GM18861 (cell line): ENCODE results near the gene C9orf85.
"Not testable (repeated sequence)": the region's sequence is repeated elsewhere in the genome, so short reads cannot be mapped to it uniquely, and the experiment has no call there.

Source experiments
- ATAC-seq: cut with Tn5 transposase; IDR thresholded peaks from one replicate; pipeline ENCODE4 v1.9.1; 2021; ENCODE audit not compliant: unreplicated experiment

C9orf85 gene, protein sequence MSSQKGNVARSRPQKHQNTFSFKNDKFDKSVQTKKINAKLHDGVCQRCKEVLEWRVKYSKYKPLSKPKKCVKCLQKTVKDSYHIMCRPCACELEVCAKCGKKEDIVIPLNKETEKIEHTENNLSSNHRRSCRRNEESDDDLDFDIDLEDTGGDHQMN

DNA sequence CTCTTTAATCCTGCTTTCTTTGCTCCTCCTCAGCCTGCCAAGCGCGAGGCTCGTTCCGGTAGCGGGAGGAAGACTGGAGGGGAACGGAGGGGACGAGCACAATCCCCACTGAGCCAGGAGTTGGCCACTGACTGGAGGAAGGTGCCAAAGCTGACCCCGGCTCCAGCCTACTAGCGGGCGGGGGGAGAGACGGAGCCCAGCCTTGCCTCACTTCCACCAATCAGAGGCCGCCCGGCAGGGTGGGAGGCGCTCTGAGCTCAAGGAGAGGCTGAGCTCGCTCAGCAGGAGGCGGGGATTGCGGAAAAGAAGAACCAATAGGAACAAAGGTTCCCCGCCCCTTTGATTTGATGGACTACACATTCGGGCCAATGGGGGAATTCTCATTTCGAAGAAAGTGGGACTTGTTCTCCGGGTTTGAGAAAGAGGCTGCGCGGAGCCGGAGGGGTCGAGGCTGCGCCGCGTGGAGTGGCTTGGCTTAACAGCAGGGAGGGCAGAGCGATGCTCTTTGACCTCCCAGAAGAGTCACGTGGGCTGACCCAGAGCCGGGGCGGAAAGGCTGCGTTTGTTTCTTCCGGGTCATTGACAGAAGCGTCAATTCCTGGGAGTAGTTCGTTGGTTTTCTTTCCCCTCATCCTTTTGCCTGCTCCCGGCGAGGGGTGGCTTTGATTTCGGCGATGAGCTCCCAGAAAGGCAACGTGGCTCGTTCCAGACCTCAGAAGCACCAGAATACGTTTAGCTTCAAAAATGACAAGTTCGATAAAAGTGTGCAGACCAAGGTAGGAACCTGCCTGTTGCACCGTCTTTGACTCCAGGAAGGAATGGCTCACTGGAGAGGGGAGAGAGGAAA is at the start of gene C9orf85, which contains the start of gene ABHD17B:
Gene C9orf85 (plus strand): TSS at position 579 of the 847 bp plus-strand sequence. CDS start 96 bp downstream, at position 675.
Gene ABHD17B (minus strand): TSS at position 133 of the 847 bp plus-strand sequence. CDS start 36,113 bp downstream, outside the sequence.
- peak; percentile 91 for ATAC-seq

DNA sequence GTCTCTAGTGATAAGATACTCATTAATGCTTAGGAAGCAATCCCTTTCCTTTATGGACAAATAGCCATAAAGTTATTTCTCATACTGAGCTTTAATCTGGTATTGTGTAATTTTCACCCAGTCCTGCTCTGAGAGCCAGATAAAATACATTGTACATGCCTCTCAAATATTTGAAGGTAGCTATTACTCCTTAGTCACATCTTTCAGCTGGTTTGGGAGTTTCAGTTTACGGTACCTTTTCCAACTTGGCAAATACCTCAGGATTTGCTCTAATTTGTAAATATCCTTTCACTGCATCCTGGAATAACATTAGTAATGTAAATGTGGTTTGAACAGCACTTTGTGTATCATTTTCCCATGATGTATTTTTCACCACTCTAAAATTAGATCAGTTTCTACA is 47.8 kb upstream of the C9orf85 start:
- no peak for ATAC-seq

DNA sequence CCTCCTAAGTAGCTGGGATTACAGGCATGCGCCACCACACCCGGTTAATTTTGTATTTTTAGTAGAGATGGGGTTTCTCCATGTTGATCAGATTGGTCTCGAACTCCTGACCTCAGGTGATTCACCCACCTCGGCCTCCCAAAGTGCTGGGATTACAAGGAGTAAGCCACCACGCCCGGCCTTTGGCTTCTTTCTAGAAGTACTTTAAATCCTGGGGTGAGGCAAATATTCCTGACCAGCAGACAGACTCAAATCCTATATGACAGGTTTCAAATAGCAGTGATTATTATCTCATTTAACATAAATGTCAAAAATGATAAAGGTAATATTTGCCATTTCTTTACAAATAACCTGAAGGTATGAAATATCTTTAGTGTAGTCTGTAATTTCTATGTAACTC is 36.1 kb upstream of the C9orf85 start:
- no peak for ATAC-seq

DNA sequence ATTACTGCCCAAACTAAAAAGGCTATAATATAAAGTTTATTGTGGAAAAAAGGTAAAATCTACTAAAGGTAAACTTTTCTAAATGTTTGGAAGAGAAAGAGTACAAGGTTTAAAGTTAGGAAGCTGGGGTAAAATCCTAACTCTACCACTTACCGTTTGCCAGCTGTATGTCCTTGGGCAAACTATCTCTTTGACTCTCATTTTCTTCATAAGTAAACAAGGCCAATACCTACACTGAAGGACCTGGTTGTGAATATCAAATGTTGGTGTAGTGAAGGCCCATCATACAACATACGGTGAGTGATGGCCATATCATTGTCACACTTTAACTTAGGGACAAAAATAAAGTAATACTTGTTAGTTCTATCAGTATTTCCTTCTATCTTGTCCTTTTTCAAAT is 35.3 kb upstream of the C9orf85 start:
- no peak for ATAC-seq

DNA sequence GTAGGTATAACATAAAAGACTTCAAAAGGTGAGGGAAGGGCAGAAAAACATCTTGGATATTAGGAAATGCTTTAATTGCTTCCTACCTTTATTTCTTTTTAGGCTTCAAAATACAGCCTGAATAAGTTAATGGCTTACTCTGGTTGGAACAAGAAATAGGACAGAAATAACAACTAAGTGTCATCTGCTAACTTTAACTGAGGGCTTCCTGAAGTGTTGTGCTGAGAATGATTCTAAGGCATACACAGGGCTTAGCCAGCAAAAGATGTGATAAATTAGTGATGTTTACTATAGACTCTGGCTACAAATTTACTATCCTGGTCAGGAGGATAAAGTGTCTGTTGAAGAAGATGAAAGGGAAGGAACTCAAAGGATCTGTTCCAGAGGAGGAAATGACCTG is 34.6 kb upstream of the C9orf85 start:
- no peak for ATAC-seq

DNA sequence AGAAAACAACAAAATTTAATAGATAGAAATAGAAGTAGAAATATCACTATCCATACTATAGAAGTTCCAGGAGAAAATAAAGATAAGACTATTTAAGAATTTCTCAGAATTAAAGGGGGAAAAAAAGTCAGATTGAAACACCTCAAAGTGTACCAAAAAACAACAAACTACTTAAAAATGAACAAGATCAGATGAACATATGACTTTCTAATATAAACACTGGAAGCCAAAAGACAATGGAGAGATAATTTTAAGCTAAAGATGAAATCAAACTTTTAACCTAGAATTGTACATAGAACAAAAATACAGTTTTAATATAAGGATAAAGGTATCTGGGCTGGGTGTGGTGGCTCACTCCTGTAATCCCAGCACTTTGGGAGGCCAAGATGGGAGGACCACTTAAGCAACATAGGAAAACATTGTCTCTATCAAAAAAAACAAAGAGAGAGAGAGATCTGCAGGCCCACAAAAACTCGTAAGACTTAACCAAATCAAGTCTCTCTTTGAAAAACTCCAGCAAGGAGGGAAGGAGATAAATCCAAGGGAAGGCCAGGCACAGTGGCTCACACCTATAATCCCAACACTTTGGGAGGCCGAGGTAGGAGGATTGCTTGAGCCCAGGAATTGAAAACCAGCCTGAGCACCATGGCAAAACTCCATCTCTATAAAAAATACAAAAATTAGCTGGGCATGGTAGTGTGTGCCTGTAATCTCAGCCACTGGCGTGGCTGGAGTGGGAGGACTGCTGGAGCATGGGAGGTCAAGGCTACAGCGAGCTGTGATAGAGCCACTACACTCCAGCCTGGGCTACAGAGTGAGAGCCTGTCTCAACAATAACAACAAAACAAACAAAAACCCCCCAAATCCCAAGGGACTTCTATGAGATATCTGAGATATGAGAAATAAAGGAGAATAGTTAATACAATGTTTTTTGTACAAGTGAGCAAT is 32.8 kb upstream of the C9orf85 start:
- no peak for ATAC-seq

DNA sequence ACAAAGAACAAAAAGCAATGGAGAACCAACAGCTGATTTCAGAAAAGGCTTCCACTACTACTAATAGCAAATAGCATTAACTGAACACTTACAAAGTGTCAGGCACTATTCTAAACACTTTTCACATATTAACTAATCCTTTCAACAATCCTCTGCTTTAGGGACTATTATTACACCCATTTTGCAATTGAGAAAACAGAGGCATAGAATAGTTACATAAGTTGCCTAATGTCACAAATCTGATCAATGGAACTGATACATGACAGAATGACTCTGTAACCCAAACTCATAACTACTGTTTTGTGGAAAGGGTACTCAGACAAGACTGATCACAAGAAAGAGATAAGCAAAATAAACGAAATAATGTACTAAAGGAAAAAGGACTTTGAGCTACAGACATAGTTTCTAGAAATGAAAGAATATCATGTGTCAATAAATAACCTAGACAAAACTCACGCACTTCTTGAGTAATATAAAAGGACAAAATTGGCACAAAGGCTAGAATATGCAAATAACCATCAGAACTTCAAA is 31.7 kb upstream of the C9orf85 start:
- ATAC-seq = no peak

DNA sequence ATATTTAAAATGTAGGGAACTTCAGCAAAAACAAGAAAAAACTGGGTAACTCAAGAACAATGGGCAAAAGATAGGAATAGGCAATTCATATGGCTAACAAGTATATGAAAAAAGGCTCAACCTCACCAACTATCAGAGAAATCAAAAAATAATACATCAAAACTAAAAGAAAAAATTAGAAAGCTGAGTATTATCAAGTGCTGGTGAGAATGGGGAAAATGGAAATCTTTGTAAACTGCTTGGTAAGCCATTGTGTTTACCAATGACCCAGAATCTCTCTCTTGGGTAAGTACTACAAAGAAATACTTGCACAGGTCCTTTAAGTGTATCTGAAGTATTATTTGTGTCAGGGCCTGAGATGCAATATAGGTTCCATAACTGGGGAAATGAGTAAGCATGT is 27.4 kb upstream of the C9orf85 start:
- no peak for ATAC-seq

DNA sequence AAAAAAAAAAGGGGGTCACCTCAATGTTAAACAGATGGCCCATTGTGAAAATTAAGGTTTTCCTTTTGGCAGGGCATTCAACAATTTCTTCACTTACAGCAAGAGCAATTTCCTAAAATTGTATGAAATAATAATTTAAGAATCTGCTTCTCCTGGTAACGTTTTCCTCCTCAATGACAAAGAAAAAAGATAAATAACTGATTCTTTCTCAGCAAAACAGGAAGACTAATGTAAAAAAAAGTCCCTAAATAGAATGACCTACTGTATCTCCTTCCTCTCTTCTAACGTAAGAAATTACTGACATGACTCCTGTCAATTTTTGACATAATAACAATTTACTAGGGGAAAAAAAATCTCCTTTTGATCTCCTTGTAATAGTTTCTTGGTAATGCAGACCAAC is 26.0 kb upstream of the C9orf85 start:
- no peak for ATAC-seq

DNA sequence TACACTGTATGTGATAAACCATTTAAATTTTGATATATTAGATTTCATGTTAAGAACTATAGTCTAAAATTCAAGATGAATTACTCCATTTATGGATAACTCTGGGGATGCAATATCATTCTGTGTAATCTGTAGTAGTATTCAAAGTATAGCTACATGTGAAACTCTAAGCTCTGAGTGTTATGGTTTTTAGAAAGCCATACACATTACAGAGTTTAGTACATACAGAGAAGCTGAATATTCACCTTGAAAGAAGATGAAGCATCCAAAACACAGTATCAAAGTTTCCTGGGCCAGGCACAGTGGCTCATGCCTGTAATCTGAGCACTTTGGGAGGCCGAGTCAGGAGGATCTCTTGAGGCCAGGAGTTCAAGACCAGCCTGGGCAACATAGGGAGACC is 25.4 kb upstream of the C9orf85 start:
- no peak for ATAC-seq

DNA sequence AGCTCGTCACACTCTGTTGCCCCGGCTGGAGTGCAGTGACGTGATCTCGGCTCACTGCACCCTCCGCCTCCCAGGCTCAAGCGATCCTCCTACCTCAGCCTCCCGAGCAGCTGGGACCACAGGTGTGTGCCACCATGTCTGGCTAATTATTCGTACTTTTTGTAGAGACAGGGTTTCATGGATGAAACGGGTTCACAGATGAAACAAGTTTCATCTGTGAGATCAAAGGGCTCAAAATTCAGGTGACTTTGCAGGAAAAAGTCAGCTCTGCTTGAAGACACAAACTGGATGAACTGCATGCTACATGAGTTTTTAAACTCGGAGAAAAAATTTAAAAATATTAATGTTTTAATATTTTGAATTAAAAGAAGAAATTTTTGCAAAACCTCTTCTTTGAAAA is 24.9 kb upstream of the C9orf85 start:
- ATAC-seq = no peak

DNA sequence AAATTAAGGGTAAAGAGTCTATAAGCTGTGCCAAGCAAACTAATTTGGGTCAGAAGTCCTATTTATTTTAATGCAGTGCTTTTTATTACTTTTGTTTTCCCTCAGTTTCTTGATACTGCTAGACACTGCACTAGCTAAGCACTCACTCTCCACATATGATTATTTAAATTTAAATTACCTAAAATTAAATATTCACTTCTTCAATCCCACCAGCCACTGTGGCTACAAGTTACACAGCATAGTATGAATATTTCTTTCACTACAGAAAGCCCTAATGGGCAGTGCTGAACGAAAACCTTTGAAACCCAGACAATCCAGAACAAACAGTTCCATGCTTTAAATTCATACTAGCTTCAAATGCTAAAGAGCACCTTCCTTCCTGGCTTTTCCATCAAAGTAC is 24.1 kb upstream of the C9orf85 start:
- no peak for ATAC-seq

DNA sequence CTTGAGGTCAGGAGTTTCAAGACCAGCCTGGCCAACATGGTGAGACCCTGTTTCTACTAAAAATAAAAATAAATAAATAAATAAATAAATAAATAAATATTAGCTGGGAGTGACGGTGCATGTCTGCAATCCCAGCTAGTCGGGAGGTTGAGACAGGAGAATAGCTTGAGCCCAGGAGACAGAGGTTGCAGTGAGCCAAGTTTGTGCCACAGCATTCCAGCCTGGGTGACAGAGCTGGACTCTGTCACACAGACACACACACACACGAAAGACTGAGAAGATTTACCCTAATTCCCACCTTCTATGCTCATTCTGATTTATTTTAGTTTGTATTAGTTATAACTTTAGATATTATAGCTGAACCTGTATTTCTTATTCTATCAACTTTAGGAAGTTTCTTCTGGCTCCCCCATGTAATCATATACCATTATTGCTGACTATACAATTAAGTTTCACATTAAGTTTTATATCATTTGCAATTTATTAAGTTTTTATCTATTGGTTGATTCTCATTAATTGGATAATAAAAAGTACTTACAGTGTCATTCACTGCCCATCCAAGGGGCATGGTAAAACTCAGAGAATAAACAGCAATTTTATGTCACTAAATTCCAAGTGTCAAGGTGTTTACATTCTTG is 21.3 kb upstream of the C9orf85 start:
- no peak for ATAC-seq

DNA sequence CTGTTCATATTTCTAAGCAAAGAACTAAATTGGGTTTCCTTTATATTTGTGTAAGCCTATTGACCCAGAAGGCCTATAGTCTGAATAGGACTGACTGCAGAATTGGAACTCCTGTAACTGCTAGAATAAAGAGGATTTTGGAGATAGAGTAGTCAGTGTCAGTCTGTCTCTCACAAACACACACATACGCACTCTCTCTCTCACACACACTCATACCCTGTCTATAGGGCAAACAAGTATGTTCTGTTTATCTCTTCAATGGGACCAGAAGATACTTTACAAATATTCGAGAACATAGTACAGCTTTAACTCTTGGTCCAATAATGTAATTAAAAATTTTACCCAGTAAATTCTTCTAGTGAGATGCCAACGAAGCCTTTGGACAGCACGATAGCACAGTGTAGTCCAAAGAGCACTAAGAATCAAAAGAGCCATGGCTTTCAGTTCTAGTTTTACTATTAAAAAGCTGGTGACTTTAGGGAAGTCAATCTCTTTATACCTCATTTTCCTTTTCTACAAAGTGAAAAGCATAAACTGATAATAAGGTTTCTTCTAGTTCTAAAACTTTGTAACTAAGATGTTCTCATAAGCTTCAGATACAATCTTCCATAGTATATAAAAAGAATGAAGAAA is 19.8 kb upstream of the C9orf85 start:
- no peak for ATAC-seq

DNA sequence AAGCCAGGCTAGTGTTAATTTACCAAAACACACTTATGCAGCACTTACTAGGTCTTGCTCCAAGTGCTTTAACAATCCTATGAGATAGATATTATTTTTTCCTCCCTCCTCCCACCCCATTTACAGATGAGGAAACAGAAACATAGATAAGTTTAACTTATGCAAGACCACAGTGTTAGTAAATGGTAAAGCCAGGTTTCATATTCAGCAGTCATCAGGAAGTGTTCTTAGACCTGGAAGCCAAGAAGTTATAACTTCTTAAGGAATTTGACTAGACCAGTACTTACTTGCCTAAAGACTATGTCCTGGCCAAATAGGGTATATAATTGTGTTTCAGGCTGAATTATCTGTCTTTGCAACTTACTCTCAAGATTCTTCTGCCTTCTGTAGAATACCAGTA is 16.3 kb upstream of the C9orf85 start:
- peak; percentile 60 for ATAC-seq

DNA sequence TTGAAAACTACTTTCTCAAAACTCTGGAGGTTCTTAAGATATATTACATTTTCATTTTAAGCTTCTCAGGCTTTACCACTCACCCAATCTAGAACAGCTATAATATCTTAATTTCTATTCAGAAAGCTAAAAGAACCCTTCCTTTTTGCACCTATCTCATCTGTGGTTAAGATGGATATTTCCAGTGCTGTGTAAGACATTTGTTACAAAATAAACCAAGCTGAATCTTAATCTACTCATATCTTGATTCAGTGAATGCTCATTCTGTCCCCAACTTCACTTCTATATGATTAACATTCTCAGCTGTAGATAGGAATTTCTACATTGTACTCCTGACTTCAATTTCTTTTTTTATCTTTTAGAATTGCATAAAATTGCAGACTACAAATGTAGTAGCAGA is 15.5 kb upstream of the C9orf85 start:
- no peak for ATAC-seq

DNA sequence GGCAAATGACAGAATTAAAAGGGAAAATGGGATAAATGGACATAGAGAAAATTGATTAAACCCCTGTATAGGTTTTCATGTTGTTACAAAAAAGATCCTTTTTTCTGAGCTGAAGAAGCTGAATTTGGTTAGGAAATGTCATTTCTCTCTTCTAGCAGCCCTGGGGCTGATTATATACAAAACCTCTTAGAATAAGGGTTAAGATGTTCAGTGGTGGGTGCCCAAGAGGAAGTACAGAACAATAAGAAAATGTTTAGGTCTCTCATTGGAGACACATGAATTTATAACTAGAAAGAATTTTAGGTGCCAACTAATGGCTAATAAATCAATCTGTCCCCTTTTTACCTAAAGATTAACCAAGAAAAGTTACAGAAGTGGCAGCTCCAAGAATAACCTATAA is 14.7 kb upstream of the C9orf85 start:
- no peak for ATAC-seq

DNA sequence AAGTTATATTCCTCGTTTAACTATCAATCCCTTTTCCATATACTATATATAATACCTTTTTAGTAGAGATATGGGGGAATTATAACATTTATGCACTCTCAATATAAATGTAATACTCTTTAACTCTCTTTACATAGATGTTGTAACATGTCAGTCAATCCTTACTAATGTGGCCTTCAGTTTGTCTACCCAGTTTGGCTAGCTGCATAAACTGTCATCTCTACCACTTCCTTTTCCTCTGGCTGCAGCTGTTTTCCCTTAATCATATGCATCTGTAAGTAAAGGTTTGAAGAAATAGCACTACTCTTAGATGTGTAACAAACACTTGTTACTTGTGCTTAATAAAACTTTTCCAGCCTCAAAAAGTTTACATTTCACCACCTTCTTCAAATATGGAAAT is 13.9 kb upstream of the C9orf85 start:
- ATAC-seq = peak; percentile 60

DNA sequence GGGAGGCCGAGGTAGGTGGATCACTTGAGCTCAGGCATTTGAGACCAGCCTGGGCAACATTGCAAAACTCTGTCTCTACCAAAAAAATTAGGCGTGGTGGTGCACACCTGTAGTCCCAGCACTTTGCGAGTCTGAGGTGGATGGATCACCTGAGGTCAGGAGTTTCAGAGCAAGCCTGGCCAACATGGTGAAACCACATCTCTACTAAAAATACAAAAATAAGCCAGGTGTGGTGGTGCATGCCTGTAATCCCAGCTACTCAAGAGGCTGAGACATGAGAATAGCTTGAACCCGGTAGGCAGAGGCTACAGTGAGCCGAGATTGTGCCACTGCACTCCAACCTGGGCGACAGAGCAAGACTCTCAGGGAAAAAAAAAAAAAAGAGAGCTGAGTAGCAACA is 12.7 kb upstream of the C9orf85 start:
- ATAC-seq = not testable (repeated sequence)
